Thyroid gland (tissue), 4 donors: Measurements from ENCODE around the gene RHOB.

ENCODE experiments used
- POLR2A ChIP-seq, 2 donors: fragments of 450-650 bp; IDR thresholded peaks; one replicate each; pipeline ENCODE4 v1.6.1; 2017; ENCODE audit warnings: antibody characterized with exemption in 2 of 2, mild to moderate bottlenecking in 2 of 2, moderate library complexity in 1 of 2
- TF ChIP-seq, protein P1 (sequence below), 6 experiments: fragments of 200-600 bp in 3 of 6; fragments of 450-650 bp in 3 of 6; sonication (generic) in 3 of 6; IDR thresholded peaks; one replicate each; pipeline ENCODE4 v1.5.1; 2016 to 2019; ENCODE audit warnings: antibody characterized with exemption in 6 of 6, mild to moderate bottlenecking in 2 of 6, inconsistent platforms in 1 of 6, moderate library complexity in 1 of 6

DNA sequence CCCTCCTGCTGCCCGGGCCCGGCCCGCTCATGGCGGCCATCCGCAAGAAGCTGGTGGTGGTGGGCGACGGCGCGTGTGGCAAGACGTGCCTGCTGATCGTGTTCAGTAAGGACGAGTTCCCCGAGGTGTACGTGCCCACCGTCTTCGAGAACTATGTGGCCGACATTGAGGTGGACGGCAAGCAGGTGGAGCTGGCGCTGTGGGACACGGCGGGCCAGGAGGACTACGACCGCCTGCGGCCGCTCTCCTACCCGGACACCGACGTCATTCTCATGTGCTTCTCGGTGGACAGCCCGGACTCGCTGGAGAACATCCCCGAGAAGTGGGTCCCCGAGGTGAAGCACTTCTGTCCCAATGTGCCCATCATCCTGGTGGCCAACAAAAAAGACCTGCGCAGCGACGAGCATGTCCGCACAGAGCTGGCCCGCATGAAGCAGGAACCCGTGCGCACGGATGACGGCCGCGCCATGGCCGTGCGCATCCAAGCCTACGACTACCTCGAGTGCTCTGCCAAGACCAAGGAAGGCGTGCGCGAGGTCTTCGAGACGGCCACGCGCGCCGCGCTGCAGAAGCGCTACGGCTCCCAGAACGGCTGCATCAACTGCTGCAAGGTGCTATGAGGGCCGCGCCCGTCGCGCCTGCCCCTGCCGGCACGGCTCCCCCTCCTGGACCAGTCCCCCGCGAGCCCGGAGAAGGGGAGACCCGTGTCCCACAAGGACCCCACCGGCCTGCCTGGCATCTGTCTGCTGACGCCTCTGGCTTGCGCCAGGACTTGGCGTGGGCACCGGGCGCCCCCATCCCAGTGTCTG, 767 bp downstream of the RHOB start:
- TF ChIP-seq, protein P1, sequence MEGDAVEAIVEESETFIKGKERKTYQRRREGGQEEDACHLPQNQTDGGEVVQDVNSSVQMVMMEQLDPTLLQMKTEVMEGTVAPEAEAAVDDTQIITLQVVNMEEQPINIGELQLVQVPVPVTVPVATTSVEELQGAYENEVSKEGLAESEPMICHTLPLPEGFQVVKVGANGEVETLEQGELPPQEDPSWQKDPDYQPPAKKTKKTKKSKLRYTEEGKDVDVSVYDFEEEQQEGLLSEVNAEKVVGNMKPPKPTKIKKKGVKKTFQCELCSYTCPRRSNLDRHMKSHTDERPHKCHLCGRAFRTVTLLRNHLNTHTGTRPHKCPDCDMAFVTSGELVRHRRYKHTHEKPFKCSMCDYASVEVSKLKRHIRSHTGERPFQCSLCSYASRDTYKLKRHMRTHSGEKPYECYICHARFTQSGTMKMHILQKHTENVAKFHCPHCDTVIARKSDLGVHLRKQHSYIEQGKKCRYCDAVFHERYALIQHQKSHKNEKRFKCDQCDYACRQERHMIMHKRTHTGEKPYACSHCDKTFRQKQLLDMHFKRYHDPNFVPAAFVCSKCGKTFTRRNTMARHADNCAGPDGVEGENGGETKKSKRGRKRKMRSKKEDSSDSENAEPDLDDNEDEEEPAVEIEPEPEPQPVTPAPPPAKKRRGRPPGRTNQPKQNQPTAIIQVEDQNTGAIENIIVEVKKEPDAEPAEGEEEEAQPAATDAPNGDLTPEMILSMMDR (IDR thresholded peaks at IDR 0.05): no peak
- TF ChIP-seq POLR2A (IDR thresholded peaks at IDR 0.05): peak in 1 of 2 donors; percentile 49
